Central memory CD8-positive, alpha-beta T cell (primary cell): ENCODE data around the gene BLID.

Source experiments
- ATAC-seq: fragments of 150-1000 bp; cut with Tn5 transposase; replicated peaks from 2 replicates; pipeline ENCODE4 v1.10.0; 2022; ENCODE audit warnings: mild to moderate bottlenecking, moderate FRiP score, moderate number of reproducible peaks; ENCODE audit not compliant: poor library complexity, severe bottlenecking; ENCODE audit errors: extremely low read depth
- DNase-seq, 2 donors: peaks; one replicate each; pipeline ENCODE4 v3.0.0; 2021; ENCODE audit warnings: low spot score in 2 of 2
- H3K27ac Mint-ChIP-seq: one replicate; pipeline ENCODE4 v1.8.0; 2022; ENCODE audit warnings: low read depth, mild to moderate bottlenecking, moderate library complexity, mixed read lengths
- H3K27me3 Mint-ChIP-seq: one replicate; pipeline ENCODE4 v1.8.0; 2022; ENCODE audit warnings: mixed read lengths
- H3K36me3 Mint-ChIP-seq: one replicate; pipeline ENCODE4 v1.8.0; 2022; ENCODE audit warnings: mild to moderate bottlenecking, moderate library complexity, mixed read lengths; ENCODE audit not compliant: insufficient read depth
- H3K4me1 Mint-ChIP-seq: one replicate; pipeline ENCODE4 v1.8.0; 2022; ENCODE audit warnings: mixed read lengths
- H3K4me3 Mint-ChIP-seq: one replicate; pipeline ENCODE4 v1.8.0; 2022; ENCODE audit warnings: mild to moderate bottlenecking, moderate library complexity, mixed read lengths
- H3K9me3 Mint-ChIP-seq: one replicate; pipeline ENCODE4 v1.8.0; 2022; ENCODE audit warnings: mixed read lengths

Gene BLID

DNA sequence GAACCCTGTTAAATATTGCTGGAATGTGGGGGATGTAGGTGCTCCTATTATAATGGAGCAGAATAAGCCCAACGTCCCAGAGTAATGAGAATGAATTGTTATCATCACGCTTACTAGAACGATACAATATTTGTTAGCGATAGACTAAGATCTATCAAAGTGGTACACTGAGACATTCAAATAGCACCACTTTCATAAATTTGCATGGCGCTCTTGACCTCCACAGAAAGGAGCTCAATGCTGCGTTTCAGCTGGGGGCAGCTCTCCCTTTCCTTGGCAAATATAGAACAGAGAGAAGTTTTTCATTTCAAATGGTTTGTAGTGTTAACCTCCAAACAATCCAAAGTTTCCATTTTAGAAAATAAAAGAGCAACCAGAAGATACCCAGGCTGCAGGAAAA is 38.2 kb upstream of the BLID start:
- H3K36me3 Mint-ChIP-seq: peaks cover 1% of the 10 kb centered on the region
- H3K4me3 Mint-ChIP-seq: no peak overlapping the region
- no peak overlapping the region for H3K27ac Mint-ChIP-seq
- H3K27me3 Mint-ChIP-seq: peaks cover 19% of the 10 kb centered on the region
- no peaks in the 10 kb centered on the region for H3K9me3 Mint-ChIP-seq
- ATAC-seq: no peak
- H3K4me1 Mint-ChIP-seq: peaks cover 25% of the 10 kb centered on the region
- DNase-seq: no peak

GRCh38 chr11:122153746-122154145 is 37.7 kb upstream of the BLID start:
- Mint-ChIP-seq H3K9me3 (no peaks in the 10 kb centered on the region), H3K27me3 (peaks cover 14% of the 10 kb centered on the region), H3K4me1 (peaks cover 24% of the 10 kb centered on the region), H3K4me3 (no peak overlapping the region), H3K27ac (no peak overlapping the region), H3K36me3 (peaks cover 1% of the 10 kb centered on the region)
- no peak for ATAC-seq
- DNase-seq: no peak

DNA sequence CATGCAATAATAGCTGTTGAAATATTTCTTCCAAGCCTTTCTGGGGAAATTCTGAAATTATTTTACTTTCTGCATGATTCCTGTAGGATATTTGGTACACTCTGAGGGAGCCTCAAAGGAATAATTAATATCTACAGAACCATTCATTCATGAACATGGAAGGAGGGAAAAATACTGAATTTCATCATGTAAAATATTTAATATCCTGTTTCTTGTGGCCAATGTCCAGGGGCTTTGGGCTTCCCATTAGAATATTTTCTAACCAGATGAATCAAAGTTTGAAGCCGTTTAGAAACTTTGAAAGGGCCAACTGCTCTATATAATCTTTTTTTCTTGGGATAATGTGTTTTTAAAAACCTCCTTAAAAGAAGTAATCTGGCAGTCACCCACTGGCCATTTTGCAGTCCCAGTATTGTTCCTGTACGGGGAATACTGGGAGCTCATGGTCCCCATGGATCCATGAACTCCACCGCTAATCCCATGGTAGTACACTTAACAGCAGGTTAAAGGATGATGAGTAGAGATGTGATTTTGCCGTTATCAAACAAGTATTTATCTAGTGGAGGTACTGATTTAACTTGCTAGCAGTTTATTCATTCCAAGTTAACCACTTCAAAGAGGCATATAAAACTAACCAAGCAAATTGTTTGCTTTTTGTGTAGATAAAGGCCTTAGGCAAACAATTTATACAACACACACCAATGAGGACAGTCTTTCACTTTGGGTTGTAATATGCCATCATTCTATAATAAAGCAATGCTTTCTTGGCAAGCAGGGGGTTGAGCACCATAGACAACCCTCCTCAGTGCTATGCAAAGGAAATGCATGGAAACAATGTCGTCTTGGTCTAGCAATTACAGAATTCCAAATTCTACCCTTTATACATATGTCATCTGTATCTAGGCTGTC is 34.5 kb upstream of the BLID start:
- Mint-ChIP-seq H3K27ac (no peak overlapping the region), H3K9me3 (no peaks in the 10 kb centered on the region), H3K4me3 (no peak overlapping the region), H3K36me3 (no peaks in the 10 kb centered on the region), H3K27me3 (peaks cover 11% of the 10 kb centered on the region), H3K4me1 (no peaks in the 10 kb centered on the region)
- DNase-seq (no peak), ATAC-seq (no peak)

DNA sequence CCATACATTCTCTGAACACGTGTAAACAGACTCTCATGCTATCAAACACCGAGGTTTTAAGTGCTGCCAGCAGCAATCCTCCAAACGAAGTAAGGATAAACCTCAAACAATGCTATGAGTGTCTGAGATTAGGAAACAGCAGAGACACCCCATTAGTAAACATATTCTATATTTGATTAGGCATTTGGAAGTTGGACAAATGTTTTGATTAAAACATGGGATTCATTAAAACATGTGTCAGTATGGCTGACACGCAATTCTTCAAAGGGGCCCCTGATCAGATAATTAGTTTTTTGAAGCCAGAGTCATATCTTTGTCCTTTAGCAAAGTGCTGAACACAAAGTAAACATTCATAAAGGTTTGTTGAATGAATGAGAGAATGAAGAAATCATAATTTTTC is 33.2 kb upstream of the BLID start:
- no peak overlapping the region for H3K4me3 Mint-ChIP-seq
- H3K27ac Mint-ChIP-seq: no peak overlapping the region
- no peaks in the 10 kb centered on the region for H3K36me3 Mint-ChIP-seq
- H3K4me1 Mint-ChIP-seq: no peaks in the 10 kb centered on the region
- DNase-seq: no peak
- peaks cover 6% of the 10 kb centered on the region for H3K27me3 Mint-ChIP-seq
- H3K9me3 Mint-ChIP-seq: no peaks in the 10 kb centered on the region
- no peak for ATAC-seq

GRCh38 chr11:122146475-122146874 is 30.5 kb upstream of the BLID start:
- Mint-ChIP-seq H3K36me3 (no peaks in the 10 kb centered on the region), H3K4me3 (no peak overlapping the region), H3K27ac (no peak overlapping the region), H3K4me1 (no peaks in the 10 kb centered on the region), H3K9me3 (no peaks in the 10 kb centered on the region), H3K27me3 (peaks cover 5% of the 10 kb centered on the region)
- DNase-seq (no peak), ATAC-seq (no peak)

- ATAC-seq (no peak), DNase-seq (no peak)
- H3K27ac Mint-ChIP-seq: no peak overlapping the region
- peaks cover 9% of the 10 kb centered on the region for H3K27me3 Mint-ChIP-seq
- H3K4me3 Mint-ChIP-seq: no peak overlapping the region
- H3K4me1 Mint-ChIP-seq: no peaks in the 10 kb centered on the region
- H3K36me3 Mint-ChIP-seq: no peaks in the 10 kb centered on the region
- no peaks in the 10 kb centered on the region for H3K9me3 Mint-ChIP-seq
Measured at GRCh38 chr11:122145715-122146274, 29.8 kb upstream of the BLID start.

DNA sequence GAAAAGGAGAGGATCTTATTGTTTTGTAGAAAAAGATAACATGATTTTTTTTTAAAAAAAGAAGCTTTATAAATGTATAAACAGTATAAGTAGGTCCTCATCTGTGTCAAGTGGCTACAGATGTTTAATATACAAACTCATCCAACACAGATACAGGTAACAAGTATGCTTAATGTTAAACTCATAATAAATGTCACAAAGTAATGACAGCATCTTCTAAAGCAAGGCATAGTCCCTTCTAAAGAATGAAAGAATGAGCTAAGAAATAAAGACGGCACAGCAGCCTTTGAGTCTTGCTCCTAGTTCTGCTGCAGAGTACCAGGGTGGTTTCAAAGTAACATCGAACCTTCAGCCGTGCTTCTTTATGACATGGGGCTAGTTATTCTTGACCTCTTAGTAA is 28.7 kb upstream of the BLID start:
- no peaks in the 10 kb centered on the region for H3K9me3 Mint-ChIP-seq
- no peak for DNase-seq
- H3K27ac Mint-ChIP-seq: no peak overlapping the region

DNA sequence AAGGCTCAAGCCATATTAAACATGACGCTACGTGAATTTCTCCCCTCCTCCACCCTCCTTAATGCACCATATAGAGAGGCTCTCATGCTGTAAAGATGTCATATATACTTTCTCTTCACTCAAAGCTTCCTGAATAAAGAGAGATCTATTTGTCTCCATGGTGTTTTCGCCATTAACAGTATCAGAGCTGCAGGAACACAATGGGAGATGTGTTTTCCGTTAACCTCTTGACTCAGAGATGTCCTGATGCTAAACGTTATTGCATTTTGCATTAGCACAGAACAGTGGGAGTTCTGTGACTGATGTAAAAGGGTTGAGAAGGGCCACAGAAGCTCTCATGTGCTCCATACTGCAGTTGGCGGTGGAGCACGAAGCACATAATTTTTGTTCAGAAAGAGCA is 25.7 kb upstream of the BLID start:
- Mint-ChIP-seq H3K4me1 (no peaks in the 10 kb centered on the region), H3K27ac (no peak overlapping the region), H3K27me3 (peaks cover 9% of the 10 kb centered on the region), H3K9me3 (no peaks in the 10 kb centered on the region), H3K4me3 (no peak overlapping the region), H3K36me3 (no peaks in the 10 kb centered on the region)
- ATAC-seq (no peak), DNase-seq (no peak)

More for the DNA sequence above, 28.7 kb upstream of the BLID start:
- Mint-ChIP-seq H3K36me3 (no peaks in the 10 kb centered on the region), H3K4me3 (no peak overlapping the region), H3K4me1 (no peaks in the 10 kb centered on the region), H3K27me3 (peaks cover 9% of the 10 kb centered on the region)
- ATAC-seq: no peak

DNA sequence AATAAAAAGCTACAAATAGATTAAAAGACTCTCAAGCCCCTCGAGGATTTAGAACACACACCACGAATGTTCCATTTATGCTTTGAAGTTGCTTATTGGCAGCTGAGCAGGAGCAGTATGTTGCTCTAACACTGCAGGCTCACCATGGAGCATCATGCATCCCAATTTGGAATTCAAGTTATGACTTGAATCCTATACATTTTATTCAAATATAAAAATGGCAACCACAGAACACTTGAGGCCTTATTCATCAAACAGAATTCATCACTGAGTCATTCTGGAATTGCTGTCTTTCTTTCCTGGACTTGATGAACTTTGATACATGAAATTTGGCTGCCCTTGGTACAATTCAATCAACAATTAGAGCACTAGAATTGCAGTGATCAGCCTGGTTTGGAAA is 24.5 kb upstream of the BLID start:
- H3K9me3 Mint-ChIP-seq: no peaks in the 10 kb centered on the region
- no peak overlapping the region for H3K27ac Mint-ChIP-seq
- no peak for DNase-seq
- no peak overlapping the region for H3K4me3 Mint-ChIP-seq
- ATAC-seq: no peak
- H3K27me3 Mint-ChIP-seq: peaks cover 9% of the 10 kb centered on the region
- H3K4me1 Mint-ChIP-seq: no peaks in the 10 kb centered on the region
- H3K36me3 Mint-ChIP-seq: no peaks in the 10 kb centered on the region

DNA sequence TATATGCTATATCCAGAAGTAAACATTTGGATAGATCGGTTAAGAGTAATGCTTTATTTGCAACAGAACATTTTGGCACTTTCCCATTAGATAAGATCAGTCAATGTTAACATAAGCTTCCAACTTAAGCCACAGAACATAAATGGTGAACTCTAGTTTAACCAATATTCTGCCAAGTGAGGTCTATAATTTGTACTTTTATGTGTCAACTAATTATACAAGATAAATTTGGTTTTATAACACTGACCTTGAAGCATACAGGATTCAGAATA is 23.5 kb upstream of the BLID start:
- no peak overlapping the region for H3K27ac Mint-ChIP-seq
- DNase-seq (no peak), ATAC-seq (no peak)
- H3K9me3 Mint-ChIP-seq: no peaks in the 10 kb centered on the region
- H3K4me1 Mint-ChIP-seq: no peaks in the 10 kb centered on the region
- H3K36me3 Mint-ChIP-seq: no peaks in the 10 kb centered on the region
- no peak overlapping the region for H3K4me3 Mint-ChIP-seq
- peaks cover 9% of the 10 kb centered on the region for H3K27me3 Mint-ChIP-seq

GRCh38 chr11:122138744-122139594 is 23.0 kb upstream of the BLID start:
- Mint-ChIP-seq H3K9me3 (no peaks in the 10 kb centered on the region), H3K36me3 (no peaks in the 10 kb centered on the region), H3K4me1 (no peaks in the 10 kb centered on the region), H3K27me3 (peaks cover 9% of the 10 kb centered on the region), H3K4me3 (no peak overlapping the region), H3K27ac (no peak overlapping the region)
- no peak for ATAC-seq
- DNase-seq: no peak

DNA sequence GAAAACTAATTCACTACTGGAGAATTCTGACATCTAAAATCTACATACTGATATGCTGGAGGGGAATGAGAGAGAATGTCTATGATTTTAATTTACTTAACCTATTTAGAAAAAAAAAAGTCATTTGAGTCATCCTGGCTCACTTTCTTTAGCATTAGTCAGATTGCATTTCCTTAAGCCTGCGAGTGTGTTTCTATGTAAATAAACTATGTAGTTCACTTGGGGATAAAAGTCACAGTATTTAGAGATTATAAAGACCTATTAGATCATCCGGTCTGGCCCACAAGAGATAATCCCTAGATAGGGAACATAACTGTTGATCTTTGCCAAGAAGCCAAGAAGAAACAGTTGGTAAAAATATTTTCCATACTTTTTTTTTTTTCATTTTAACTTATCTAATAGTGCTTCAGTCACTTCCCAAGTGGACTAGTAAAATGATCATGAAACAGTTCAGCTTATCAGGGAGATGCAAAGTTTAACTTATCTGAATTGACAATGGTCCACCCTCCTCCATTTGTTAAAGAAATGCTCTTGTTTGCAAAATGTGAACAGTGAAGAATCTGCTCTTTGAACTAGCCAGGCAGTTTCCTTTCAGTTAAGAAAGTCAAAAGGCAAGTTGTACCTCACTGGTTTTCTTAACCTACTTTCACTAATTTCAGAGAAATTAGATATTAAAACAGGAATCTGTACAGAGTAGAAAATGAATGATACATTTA is 21.2 kb upstream of the BLID start:
- DNase-seq: no peak
- no peaks in the 10 kb centered on the region for H3K9me3 Mint-ChIP-seq
- H3K27ac Mint-ChIP-seq: no peak overlapping the region
- H3K4me1 Mint-ChIP-seq: no peaks in the 10 kb centered on the region
- peaks cover 17% of the 10 kb centered on the region for H3K27me3 Mint-ChIP-seq
- H3K36me3 Mint-ChIP-seq: no peaks in the 10 kb centered on the region
- no peak overlapping the region for H3K4me3 Mint-ChIP-seq
- ATAC-seq: no peak
